Measurements from ENCODE around the gene BAHCC1.

BAHCC1 gene

DNA sequence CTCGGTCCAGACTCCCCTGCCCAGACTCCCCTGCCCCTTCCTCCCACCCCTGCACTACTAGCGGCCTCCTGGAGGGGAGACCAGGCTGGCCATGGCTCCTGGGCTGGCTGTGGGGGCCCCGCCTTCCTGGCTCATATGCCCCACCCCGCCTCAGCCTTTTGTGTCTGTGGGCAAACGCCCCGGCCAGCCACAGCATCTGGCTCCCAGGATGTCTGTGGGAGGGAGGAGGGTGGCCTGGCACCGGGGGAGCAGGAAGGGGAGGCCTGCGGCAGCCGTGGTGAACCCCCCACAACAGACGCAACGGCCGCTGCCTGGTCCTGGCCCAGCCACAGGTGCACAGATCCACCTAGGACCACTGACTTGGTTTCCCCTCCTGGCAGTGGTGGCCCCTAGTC lies 32.9 kb downstream of the BAHCC1 start:
- no peak for DNase-seq

DNA sequence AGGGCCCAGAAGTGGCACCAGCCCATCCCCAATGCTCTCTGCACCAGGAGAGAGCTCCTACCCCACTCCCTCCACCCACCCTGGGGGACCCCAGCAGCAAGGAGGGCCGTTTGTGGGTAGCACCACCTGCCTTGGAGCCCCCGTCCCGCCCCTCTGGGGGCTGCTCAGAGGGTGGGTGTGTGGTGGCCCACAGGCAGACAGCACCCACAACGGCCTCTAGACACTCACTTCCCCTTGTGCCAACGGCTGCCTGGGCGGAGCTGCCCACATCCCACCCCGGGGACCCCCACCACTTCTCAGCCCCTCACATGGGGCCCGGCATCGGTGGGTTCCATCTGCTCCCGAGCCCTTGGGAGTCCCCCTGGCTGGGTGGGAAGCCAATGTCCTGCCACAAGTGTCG lies 33.3 kb downstream of the BAHCC1 start:
- no peak for DNase-seq

DNA sequence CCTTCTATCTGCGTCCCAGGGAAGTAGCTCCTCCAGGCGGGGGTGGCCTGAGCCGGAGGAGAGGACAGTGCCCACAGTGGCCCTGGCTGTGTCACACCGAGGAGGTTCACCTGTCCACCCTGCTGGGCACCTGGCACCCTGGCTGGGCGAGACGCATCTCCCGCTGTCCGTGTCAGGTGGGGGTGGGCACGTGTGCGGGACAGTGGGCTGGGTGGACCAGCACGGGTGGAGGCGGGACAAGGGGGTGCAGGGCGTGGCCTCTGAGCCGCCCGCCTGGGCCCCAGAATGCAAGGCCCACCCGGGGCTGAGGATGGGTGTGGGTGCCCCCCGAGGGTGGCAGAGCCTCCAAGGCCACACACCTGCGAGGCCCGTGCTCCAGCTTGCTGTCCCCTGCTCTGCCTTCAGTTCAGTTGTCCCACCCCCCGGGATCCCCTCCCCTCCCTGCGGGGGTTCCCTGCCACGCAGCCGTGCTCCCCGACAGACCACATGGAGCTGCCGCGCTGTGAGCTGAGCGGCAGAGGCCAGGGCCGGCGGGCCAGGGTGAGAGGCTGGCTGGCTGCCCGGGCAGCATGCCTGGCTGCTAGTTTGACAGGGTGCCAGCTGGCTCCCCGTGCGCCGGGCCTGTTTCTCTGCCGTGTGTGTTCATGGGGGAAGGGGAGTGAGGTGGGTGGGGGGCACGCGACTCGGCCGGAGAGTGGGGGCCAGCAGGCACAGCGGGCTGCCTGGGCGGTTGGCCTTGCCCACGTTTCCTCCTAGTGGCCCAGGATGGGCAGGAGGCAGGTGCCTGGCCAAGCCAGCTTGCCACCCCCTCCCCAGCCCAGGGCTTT lies 33.9 kb downstream of the BAHCC1 start:
- no peak for DNase-seq

- no peak for DNase-seq
Observed at GRCh38 chr17:81429821-81430551, 34.7 kb downstream of the BAHCC1 start.

DNA sequence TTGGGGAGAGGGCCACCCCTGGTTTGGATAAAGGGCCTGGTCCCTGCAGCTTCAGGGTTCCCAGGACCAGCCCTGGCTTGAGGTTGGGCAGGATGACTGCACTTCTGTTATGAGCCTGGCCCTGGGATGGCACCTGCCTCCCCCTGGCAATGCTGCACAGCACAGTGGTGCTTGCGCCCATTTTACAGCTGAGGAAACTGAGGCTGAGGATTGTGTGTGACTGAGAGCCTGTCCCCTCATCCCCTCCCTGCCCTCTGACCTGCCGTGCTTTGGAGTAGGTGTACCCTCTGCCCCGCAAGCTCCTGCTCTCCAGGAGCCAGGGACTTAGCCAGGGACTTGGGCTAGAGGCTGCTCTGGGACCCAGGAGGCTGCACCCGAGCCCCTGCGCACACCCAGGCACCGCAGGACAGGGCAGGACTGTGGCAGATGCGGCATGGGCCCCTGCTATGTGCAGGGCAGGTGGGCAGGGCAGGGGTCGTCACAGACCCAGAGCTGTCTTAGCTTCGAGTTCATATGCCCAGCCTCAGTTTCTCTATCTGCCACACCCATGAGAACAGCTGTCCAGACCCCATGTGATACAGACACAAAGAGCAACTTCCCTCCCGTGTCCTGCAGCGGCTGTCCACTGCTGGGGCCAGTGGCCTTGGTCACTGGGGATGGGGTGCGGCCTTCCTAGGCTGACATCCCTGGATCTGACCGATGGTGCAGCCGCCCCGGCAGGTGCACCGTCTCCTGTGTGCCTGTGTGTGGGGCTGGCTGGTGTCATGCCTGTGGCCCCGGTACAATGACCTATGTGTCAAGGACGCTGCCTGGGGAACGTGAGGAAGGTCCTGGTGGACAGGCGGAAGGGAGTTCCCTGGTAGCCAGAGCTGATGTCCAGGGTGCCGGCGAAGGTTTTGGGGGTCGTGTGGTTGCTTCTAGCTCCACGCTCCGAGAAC lies 36.6 kb downstream of the BAHCC1 start:
- DNase-seq, result no peak

GRCh38 chr17:81432941-81433340 lies 37.7 kb downstream of the BAHCC1 start:
- DNase-seq, result no peak

DNA sequence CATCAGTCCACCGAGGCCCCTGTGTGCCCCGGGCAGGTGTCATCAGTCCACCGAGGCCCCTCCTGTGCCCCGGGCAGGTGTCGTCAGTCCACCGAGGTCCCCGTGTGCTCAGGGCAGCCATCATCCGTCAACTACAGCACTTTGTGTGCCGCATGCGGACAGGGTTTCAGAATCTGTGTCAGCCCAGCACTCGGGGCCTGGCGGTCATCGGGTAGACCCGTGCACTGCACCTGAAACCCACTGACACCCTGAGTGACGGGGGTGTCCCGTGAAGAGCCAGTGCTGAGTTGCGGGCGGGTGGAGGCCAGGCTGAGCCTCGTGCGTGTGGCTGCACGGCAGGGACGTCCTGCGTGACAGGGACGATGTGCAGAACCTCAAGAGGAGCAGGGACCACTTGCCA lies 38.4 kb downstream of the BAHCC1 start:
- DNase-seq, result no peak

- DNase-seq, result no peak
Observed at GRCh38 chr17:81434072-81434471, 38.8 kb downstream of the BAHCC1 start.

- DNase-seq, result no peak
Observed at GRCh38 chr17:81434681-81435417, 39.6 kb downstream of the BAHCC1 start.

DNA sequence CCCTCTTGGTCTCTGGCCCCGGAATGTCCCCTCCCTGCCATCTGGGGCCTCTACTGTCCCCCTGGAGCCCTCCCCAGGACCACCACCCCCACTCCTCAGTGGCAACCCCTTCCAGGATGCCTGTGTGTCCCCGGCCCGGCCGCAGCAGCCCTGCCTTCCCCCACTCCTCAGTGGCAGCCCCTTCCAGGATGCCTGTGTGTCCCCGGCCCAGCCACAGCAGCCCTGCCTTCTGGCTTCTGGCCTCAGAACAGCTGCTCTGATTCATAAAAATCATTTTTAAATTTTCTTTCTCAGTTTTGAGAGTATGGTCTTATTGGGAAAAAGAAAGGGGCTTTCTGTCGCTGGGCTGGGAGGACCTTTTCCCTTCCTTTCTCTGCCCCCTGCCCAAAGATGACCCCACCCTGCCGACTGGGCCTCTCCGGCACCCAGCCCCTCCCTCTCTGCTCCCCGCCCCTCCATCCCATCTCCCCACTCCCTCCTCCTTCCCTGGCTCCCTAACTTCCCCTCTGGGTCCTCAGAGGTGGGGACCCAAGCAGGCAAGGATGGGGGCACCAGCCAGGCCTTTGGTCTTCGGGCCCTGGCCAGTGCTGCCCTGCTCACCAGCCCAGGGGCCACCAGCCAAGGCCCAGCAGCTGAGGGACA lies 40.5 kb downstream of the BAHCC1 start:
- DNase-seq, result no peak

- no peak for DNase-seq
Observed at GRCh38 chr17:81436294-81436849, 41.1 kb downstream of the BAHCC1 start.

- no peak for DNase-seq
Observed at GRCh38 chr17:81437191-81437651, 42.0 kb downstream of the BAHCC1 start.

DNA sequence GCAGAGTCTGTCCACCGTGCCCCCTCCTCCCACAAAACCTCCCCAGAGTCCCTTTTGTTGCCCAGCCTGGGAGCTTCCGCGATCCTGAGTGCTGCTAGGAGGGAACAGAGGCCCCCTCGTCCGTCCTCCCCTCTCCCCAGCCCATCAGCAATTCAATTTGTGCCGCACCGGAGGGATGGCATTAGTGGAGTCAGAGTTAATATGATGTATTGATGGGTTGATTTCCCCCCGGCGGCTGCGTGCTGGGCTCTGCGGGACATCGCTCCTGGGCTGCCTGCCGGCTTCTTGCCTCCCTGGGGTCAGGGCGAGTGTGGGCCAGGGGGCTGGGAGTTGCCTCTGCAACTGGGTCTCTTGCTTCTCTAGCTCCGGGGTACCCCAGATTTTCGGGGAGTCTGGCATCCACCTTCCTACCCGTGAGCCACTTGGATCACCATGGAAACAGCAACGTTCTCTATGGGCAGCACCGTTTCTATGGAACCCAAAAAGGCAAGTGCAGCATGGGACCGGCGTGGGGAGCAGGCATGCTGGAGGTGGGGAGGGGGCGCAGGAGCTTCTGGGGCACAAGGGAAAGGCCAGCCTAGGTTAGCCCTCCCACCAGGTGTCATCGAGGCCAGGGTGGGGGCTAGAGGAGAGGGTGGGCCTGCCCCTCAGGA lies 42.9 kb downstream of the BAHCC1 start:
- no peak for DNase-seq

GRCh38 chr17:81438688-81439087 lies 43.4 kb downstream of the BAHCC1 start:
- no peak for DNase-seq

DNA sequence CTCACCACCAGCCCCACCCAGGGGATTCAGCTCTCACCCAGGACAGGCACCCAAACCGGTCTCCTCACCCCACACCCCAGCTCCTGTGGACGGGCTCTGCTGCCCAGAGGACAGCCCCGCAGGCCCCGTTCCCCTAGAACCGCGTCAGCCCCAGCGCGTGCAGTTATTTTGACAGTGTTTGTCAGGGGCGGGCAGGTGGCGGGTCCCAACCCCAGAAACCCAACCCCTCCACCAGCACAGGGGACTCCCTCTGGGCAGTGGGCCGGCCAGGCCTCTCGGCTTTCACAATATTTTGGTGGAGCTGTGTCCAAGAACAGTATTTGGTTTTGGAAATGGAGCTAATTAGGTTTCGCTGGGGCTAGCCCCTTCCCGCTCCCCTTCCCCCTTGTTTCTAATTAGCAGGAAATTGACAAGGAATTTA lies 44.8 kb downstream of the BAHCC1 start:
- DNase-seq, result no peak

GRCh38 chr17:81440511-81441244 lies 45.4 kb downstream of the BAHCC1 start:
- no peak for DNase-seq

- no peak for DNase-seq
Observed at GRCh38 chr17:81442791-81443190, 47.5 kb downstream of the BAHCC1 start.

DNA sequence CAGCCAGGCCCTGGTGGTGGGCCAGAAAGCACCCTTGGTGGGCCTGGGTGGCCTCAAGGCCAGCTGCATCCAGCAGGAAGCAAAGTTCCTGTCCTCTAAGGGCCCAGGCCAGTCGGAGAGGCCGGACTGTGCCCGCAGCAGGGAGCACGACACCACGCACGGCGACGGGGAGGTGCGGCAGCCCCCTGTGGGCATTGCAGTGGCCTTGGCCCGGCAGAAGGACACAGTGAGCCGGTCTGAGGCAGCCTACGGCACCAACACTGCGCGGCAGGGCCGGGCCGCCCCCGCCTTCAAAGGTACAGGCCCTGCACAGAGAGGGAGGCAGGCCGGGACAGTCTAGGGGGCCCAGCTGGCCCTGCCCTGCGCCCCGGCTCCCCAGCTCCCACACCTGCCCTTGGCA lies 48.0 kb downstream of the BAHCC1 start:
- no peak for DNase-seq

- DNase-seq, result no peak
Observed at GRCh38 chr17:81444610-81445339, 49.5 kb downstream of the BAHCC1 start.

Measured in activated CD4-positive, CD25-positive, alpha-beta regulatory T cell treated with anti-CD3 and anti-CD28 coated beads, Interleukin-2, amount 50 U/mL, for 72 hours (primary cell).